Measurements from ENCODE around the gene C10orf62.
"Not testable (repeated sequence)": the region's sequence is repeated elsewhere in the genome, so short reads cannot be mapped to it uniquely, and the experiment has no call there.

C10orf62 gene

DNA sequence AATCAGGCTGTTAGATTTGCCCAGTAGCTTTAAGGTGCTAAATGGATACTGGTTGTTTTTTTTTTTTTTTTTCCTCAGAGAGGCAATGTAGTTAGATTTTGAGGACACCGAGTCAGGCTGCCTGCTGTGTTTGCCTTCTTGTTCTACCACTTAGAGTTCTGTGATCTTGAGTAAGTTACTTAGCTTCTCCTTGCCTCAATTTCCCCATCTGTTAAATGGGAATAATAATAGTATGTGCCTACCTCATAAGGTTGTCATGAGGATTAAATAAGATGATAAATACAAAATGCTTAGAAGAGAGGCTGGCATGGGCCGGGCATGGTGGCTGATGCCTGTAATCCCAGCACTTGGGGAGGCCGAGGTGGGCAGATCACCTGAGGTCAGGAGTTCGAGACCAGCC, 29.2 kb downstream of the C10orf62 start:
- no peak for DNase-seq (ENCODE audit: insufficient read length, low spot score)
- TF ChIP-seq TAF1 (IDR thresholded peaks at IDR 0.05; ENCODE audit: low read depth, low read length), result no peak
- no peak for TF ChIP-seq POU2F2 (IDR thresholded peaks at IDR 0.05; ENCODE audit: low read depth, low read length)
- TF ChIP-seq SPI1 (IDR thresholded peaks at IDR 0.05; ENCODE audit: low read depth, low read length), result no peak
- no peak for TF ChIP-seq PAX5 (IDR thresholded peaks at IDR 0.05; ENCODE audit: insufficient read depth, low read length, severe bottlenecking)
- no peak for TF ChIP-seq POLR2A (IDR thresholded peaks at IDR 0.05; ENCODE audit: low read depth, low read length)
- no peak for TF ChIP-seq POLR2AphosphoS5 (IDR thresholded peaks at IDR 0.05; ENCODE audit: low read depth, low read length)
- FAIRE-seq, result no peak

DNA sequence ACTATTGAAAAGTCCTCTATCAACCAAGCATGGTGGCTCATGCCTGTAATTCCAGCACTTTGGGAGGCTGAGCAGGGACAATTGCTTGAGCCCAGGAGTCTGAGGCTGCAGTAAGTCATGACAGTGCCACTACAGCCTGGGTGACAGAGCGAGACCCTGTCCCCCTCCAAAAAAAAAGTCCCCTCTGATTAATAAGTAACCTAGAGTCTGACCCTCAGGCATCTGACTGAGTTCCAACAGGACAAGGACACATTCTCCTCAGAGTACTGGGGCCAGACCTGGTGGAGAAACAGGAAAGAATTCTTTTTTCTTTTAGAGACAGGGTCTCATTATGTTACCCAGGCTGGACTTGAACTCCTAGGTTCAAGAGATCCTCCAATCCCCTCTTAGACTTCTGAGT, 33.8 kb downstream of the C10orf62 start:
- FAIRE-seq (no peak), DNase-seq (ENCODE audit: insufficient read length, low spot score) (no peak)
- TF ChIP-seq POU2F2 (IDR thresholded peaks at IDR 0.05; ENCODE audit: low read depth, low read length), result no peak

DNA sequence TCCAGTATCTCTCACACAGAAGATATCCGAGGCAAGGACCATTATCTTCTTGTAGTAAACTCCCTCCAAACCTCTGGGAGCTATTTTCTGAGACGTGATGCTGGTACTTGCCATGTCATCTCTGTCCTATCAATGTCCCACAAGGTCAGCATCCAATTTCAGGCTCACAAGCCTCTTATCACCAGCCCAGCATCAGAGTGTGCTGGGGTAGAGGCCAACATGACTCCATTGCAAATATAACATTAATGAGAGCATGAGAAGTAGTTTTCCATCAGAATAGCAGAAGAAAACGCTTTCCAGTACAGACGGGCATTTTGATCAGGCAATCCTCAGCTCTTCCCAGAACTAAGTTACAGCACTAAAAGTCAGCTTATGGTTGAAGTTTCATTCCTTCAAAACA, 38.2 kb downstream of the C10orf62 start:
- no peak for DNase-seq (ENCODE audit: insufficient read length, low spot score)
- no peak for FAIRE-seq
- no peak for TF ChIP-seq PAX5 (IDR thresholded peaks at IDR 0.05; ENCODE audit: insufficient read depth, low read length, severe bottlenecking)
- no peak for TF ChIP-seq POLR2A (IDR thresholded peaks at IDR 0.05; ENCODE audit: low read depth, low read length)
- no peak for TF ChIP-seq SPI1 (IDR thresholded peaks at IDR 0.05; ENCODE audit: low read depth, low read length)
- TF ChIP-seq TAF1 (IDR thresholded peaks at IDR 0.05; ENCODE audit: low read depth, low read length), result no peak
- no peak for TF ChIP-seq POLR2AphosphoS5 (IDR thresholded peaks at IDR 0.05; ENCODE audit: low read depth, low read length)
- no peak for TF ChIP-seq POU2F2 (IDR thresholded peaks at IDR 0.05; ENCODE audit: low read depth, low read length)

DNA sequence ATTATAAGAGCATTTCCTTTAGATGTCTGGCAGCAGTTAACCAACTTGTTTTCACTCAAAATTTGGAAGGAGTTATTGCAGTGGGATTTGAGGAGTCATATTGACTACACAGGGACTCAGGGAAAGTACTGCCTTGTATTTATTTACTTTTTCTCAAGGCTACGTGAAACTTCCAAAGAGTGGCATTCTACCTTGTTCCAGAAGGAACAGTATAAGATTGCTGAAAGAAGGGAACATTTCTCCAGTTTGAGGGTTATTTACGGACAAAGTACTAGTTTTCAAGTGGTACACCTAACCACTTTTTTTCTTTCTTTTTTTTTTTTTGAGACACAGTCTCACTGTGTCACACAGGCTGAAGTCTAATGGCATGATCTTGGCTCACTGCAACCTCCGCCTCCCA, 38.7 kb downstream of the C10orf62 start:
- FAIRE-seq, result no peak
- no peak for DNase-seq (ENCODE audit: insufficient read length, low spot score)
- TF ChIP-seq TAF1 (IDR thresholded peaks at IDR 0.05; ENCODE audit: low read depth, low read length), result no peak
- no peak for TF ChIP-seq SPI1 (IDR thresholded peaks at IDR 0.05; ENCODE audit: low read depth, low read length)
- no peak for TF ChIP-seq POU2F2 (IDR thresholded peaks at IDR 0.05; ENCODE audit: low read depth, low read length)

DNA sequence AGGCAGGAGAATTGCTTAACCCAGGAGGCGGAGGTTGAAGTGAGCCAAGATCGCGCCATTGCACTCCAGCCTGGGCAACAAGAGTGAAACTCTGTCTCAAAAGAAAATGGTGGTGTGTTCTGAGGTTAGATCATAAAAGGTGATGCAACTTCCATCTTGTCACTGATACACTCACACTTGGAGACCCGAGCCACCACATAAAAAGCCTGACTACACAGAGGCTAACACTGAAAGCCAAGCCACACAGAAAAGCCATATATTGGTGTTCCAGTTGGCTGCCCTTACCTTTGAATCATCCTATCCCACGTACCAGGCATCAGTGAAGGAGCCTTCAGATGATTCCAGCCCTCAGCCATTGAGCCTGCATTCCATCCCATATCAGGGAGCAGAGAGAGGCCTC, 39.8 kb downstream of the C10orf62 start:
- TF ChIP-seq POU2F2 (IDR thresholded peaks at IDR 0.05; ENCODE audit: low read depth, low read length) (no peak), SPI1 (IDR thresholded peaks at IDR 0.05; ENCODE audit: low read depth, low read length) (no peak), PAX5 (IDR thresholded peaks at IDR 0.05; ENCODE audit: insufficient read depth, low read length, severe bottlenecking) (no peak), TAF1 (IDR thresholded peaks at IDR 0.05; ENCODE audit: low read depth, low read length) (no peak), POLR2AphosphoS5 (IDR thresholded peaks at IDR 0.05; ENCODE audit: low read depth, low read length) (no peak), POLR2A (IDR thresholded peaks at IDR 0.05; ENCODE audit: low read depth, low read length) (no peak)
- FAIRE-seq (no peak), DNase-seq (ENCODE audit: insufficient read length, low spot score) (no peak)

DNA sequence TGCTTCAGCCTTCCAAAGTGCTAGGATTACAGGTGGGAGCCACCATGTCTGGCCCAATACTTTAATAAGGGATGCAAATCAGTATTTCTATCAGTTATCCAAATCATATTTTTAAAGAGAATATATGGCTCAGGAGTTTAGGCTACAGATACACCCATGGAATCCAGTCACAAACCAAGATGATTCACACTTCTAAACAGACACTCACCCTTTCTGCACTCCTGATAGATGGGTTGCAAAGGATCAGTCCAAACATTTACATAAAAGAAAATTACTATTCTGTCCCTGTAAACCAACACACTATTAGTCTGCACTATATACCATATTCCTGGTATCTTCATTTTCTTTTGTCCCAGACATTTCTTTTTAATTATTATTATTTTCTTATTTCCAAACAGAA, 41.6 kb downstream of the C10orf62 start:
- FAIRE-seq, result no peak
- no peak for DNase-seq (ENCODE audit: insufficient read length, low spot score)

DNA sequence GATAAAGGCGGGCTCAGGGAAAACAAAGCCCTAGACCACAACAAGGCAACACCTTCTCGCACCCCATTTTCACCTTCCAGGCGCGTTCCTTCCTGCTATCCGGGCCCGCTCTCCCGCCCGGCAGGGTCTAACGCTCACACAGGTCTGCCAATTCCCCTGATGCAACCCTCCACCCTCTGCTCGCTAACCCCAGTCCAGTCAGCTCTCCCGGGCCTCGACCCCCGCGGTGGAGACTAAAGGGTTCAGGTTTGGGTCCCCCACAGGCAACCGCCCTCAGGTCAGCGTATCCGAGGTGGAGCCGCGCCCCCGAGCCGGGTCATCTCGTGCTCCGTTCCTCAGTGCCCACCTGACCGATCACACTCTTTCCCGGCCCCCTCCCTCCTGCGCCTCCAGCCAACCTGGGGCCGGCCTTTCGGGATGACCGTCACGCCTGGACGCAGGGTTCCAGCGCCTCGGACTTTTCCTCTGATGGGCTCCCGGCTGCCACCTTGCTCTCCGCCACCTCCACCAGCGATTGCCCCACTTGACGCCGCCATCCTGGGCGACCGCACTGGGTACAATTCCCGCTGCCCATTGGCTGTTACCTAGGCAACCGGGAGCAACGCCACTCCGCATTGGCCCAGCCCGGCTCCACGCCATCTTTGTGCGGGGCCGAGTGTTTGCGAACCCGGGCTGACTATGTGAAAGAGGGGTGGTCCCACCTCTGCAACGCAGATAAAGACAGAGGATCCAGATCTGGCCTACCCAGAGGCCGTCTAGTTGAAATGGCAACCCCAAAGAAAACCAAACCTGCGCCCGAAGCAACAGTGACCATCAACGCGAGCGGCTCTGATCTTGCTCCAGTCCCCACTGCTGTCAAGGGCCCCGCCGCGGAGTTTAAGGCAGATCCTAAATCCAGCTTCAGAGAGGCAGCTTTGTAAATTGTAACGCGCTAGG, 43.7 kb downstream of the C10orf62 start, which contains the start of gene MORN4:
Gene MORN4 (minus strand): TSS at position 552 of the 936 bp plus-strand sequence. CDS start 13,847 bp downstream, outside the sequence.
- TF ChIP-seq POU2F2 (IDR thresholded peaks at IDR 0.05; ENCODE audit: low read depth, low read length), result no peak
- no peak for TF ChIP-seq POLR2A (IDR thresholded peaks at IDR 0.05; ENCODE audit: low read depth, low read length)
- TF ChIP-seq PAX5 (IDR thresholded peaks at IDR 0.05; ENCODE audit: insufficient read depth, low read length, severe bottlenecking), result no peak
- no peak for TF ChIP-seq POLR2AphosphoS5 (IDR thresholded peaks at IDR 0.05; ENCODE audit: low read depth, low read length)
- TF ChIP-seq SPI1 (IDR thresholded peaks at IDR 0.05; ENCODE audit: low read depth, low read length), result no peak
- peak; percentile 51; the same call in 1 of the 2 replicates for TF ChIP-seq TAF1 (IDR thresholded peaks at IDR 0.05; ENCODE audit: low read depth, low read length)
- DNase-seq (ENCODE audit: insufficient read length, low spot score), result peak; percentile 88
- FAIRE-seq, result peak; percentile 85

More for the DNA sequence above, 41.6 kb downstream of the C10orf62 start:
- no peak for TF ChIP-seq POLR2A (IDR thresholded peaks at IDR 0.05; ENCODE audit: low read depth, low read length)
- no peak for TF ChIP-seq TAF1 (IDR thresholded peaks at IDR 0.05; ENCODE audit: low read depth, low read length)
- TF ChIP-seq POLR2AphosphoS5 (IDR thresholded peaks at IDR 0.05; ENCODE audit: low read depth, low read length), result no peak
- no peak for TF ChIP-seq POU2F2 (IDR thresholded peaks at IDR 0.05; ENCODE audit: low read depth, low read length)
- no peak for TF ChIP-seq PAX5 (IDR thresholded peaks at IDR 0.05; ENCODE audit: insufficient read depth, low read length, severe bottlenecking)
- no peak for TF ChIP-seq SPI1 (IDR thresholded peaks at IDR 0.05; ENCODE audit: low read depth, low read length)

DNA sequence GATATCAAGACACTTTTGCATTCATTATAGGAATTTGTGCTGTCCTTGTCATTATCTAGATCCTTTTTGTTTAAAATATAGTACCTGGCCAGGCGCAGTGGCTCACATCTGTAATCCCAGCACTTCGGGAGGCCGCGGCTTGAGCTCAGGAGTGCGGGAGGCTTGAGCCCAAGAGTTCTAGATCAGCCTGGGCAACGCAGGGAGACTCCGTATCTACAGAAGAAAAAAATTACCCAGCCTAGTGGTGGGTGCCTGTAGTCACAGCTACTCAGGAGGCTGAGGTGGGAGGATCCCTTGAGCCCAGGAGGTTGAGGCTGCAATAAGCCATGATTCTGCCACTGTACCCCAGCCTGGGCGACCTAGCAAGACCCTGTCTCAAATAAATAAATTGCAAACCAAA, 44.4 kb downstream of the C10orf62 start:
- TF ChIP-seq POU2F2 (IDR thresholded peaks at IDR 0.05; ENCODE audit: low read depth, low read length), result no peak
- TF ChIP-seq SPI1 (IDR thresholded peaks at IDR 0.05; ENCODE audit: low read depth, low read length), result no peak
- no peak for TF ChIP-seq POLR2AphosphoS5 (IDR thresholded peaks at IDR 0.05; ENCODE audit: low read depth, low read length)
- no peak for TF ChIP-seq PAX5 (IDR thresholded peaks at IDR 0.05; ENCODE audit: insufficient read depth, low read length, severe bottlenecking)
- no peak for TF ChIP-seq POLR2A (IDR thresholded peaks at IDR 0.05; ENCODE audit: low read depth, low read length)
- no peak for TF ChIP-seq TAF1 (IDR thresholded peaks at IDR 0.05; ENCODE audit: low read depth, low read length)
- no peak for DNase-seq (ENCODE audit: insufficient read length, low spot score)
- no peak for FAIRE-seq

DNA sequence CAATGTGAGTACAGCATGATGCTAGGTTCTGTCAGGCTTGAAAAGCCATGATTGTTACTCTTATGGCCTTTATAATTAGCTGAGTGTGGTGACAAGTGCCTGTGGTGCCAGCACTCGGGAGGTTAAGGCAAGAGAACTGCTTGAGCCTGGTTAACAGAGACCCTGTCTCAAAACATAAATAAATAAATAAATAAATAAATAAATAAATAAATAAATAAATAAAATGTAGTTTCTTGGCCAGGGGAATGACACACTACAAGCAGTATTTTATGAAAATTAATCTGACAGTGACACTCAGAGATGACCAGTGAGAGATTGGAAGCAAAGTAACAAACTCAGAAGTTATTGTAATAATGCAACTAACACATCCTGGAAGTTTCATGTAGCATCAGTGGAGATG, 46.1 kb downstream of the C10orf62 start:
- FAIRE-seq, result no peak
- TF ChIP-seq SPI1 (IDR thresholded peaks at IDR 0.05; ENCODE audit: low read depth, low read length) (no peak), POU2F2 (IDR thresholded peaks at IDR 0.05; ENCODE audit: low read depth, low read length) (no peak), POLR2AphosphoS5 (IDR thresholded peaks at IDR 0.05; ENCODE audit: low read depth, low read length) (no peak), POLR2A (IDR thresholded peaks at IDR 0.05; ENCODE audit: low read depth, low read length) (no peak), PAX5 (IDR thresholded peaks at IDR 0.05; ENCODE audit: insufficient read depth, low read length, severe bottlenecking) (no peak), TAF1 (IDR thresholded peaks at IDR 0.05; ENCODE audit: low read depth, low read length) (no peak)
- no peak for DNase-seq (ENCODE audit: insufficient read length, low spot score)

DNA sequence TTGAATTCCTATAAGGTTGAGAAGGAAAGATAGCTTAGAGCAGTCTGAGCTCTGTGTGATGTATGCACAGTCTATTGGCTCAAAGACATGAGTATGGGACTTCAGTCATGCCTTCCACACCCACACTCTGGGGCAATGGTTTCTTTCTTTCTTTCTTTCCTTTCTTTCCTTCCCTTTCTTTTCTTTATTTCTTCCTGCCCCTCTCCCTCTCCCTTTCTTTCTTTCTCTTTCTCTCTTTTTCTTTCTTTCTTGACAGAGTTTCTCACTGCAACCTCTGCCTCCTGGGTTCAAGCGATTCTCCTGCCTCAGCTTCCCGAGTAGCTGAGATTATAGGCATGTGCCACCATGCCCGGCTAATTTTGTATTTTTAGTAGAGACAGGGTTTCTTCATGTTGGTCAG, 49.6 kb downstream of the C10orf62 start:
- not testable (repeated sequence) for DNase-seq (ENCODE audit: insufficient read length, low spot score); FAIRE-seq

All from GM12891 (cell line).